GM12864 (cell line): Measurements from ENCODE around the gene TIE1.
A peak's percentile ranks its signal among the peaks of the same experiment; 100 is the strongest.

Experiments
- DNase-seq: peaks from one replicate; pipeline ENCODE4 v3.0.0-alpha.2; 2011; ENCODE audit warnings: low read depth
- H3K4me3 ChIP-seq: 2 replicates; pipeline ENCODE4 v1.5.1; 2011; ENCODE audit warnings: mild to moderate bottlenecking, low read depth, low read length, control low read depth
- CTCF ChIP-seq: IDR thresholded peaks from 2 replicates; pipeline ENCODE4 v1.5.1; 2011; ENCODE audit warnings: low read depth, mild to moderate bottlenecking, moderate library complexity, low read length, control low read depth, inconsistent platforms; ENCODE audit errors: missing control alignments

TIE1 gene

DNA sequence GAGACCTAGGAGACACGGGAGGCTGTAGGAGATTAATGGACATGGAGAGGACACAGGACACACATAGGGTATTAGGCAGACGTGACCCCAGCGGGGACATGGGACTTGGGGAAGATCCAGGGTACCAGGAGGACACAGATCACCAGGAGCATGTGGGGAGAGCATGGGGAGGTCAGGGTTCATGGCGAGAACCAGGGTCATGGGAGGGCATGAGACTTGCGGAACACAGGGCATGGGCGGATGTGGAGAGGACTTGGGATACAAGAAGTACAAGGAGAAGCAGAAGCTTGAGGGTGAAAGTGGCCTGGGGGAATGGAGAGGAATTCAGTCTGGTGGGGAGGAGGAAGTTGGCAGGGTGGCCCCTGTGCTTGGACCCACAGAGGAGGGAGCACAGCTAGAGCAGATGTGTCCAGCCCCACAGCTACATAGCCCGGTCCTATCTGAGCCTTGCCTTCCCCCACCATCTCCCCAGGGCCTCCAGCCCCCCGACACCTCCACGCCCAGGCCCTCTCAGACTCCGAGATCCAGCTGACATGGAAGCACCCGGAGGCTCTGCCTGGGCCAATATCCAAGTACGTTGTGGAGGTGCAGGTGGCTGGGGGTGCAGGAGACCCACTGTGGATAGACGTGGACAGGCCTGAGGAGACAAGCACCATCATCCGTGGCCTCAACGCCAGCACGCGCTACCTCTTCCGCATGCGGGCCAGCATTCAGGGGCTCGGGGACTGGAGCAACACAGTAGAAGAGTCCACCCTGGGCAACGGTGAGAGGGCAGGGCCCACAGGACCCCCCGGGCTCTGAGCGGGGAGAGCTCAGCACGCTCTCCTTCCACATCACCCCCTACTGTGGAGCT is 12.1 kb downstream of the TIE1 start:
- H3K4me3 ChIP-seq: no peak overlapping the region
- TF ChIP-seq CTCF: no peak
- no peak for DNase-seq

- TF ChIP-seq CTCF: no peak
- DNase-seq: no peak
Observed at GRCh38 chr1:43313771-43314170, 13.0 kb downstream of the TIE1 start.

GRCh38 chr1:43314233-43314632 is 13.5 kb downstream of the TIE1 start:
- TF ChIP-seq CTCF: no peak
- no peak for DNase-seq
- no peak overlapping the region for H3K4me3 ChIP-seq

More at GRCh38 chr1:43313771-43314170, 13.0 kb downstream of the TIE1 start:
- no peak overlapping the region for H3K4me3 ChIP-seq

GRCh38 chr1:43315481-43315880 is 14.7 kb downstream of the TIE1 start:
- no peak overlapping the region for H3K4me3 ChIP-seq
- TF ChIP-seq CTCF: no peak
- DNase-seq: no peak

- H3K4me3 ChIP-seq: no peak overlapping the region
- no peak for DNase-seq
- no peak for TF ChIP-seq CTCF
Observed at GRCh38 chr1:43315963-43316737, 15.4 kb downstream of the TIE1 start.

DNA sequence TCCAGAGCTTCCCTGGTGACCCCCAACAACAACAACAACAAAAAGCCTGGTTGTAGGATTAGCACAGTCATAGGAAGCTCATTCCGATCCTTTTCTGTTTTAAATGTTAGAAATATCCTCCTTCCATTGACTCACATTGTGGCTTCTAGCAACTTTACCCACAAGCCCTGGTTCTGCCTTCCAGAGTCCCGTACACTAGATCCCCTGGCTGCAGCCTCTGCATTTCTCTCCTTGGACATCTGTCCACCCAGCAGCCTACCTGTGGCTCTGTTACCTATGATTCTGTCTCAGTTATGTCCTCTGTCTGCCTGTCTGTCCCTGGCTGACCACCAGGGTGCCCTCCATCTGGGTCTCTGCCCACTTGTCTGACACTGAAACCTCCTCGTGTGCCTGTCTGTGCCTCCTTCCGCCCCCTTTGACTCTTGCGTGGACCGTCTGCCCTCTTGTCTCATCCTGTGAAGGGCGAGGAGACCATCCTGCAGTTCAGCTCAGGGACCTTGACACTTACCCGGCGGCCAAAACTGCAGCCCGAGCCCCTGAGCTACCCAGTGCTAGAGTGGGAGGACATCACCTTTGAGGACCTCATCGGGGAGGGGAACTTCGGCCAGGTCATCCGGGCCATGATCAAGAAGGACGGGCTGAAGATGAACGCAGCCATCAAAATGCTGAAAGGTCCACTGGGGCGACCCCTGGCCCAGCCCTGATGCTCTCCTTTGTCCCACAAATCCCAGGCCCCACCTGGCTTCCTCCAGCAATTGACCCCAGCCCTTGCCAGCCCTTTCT is 16.1 kb downstream of the TIE1 start:
- DNase-seq: no peak
- no peak overlapping the region for H3K4me3 ChIP-seq
- TF ChIP-seq CTCF: peak; percentile 17
